Measurements from ENCODE around the gene SLC6A4.
A peak's percentile ranks its signal among the peaks of the same experiment; 100 is the strongest.

Gene SLC6A4

GRCh38 chr17:30161601-30162000 lies 73.9 kb downstream of the SLC6A4 start:
- TF ChIP-seq CTCF (IDR thresholded peaks at IDR 0.05; ENCODE audit: low read depth, low read length) = no peak
- peak; percentile 10 to 23 for DNase-seq (ENCODE audit: low read depth in 2 of 2)
- H3K4me3 ChIP-seq (replicated peaks in 1 of 2; ENCODE audit: low read depth in 2 of 2, low read length in 2 of 2) = no peak overlapping the region

DNA sequence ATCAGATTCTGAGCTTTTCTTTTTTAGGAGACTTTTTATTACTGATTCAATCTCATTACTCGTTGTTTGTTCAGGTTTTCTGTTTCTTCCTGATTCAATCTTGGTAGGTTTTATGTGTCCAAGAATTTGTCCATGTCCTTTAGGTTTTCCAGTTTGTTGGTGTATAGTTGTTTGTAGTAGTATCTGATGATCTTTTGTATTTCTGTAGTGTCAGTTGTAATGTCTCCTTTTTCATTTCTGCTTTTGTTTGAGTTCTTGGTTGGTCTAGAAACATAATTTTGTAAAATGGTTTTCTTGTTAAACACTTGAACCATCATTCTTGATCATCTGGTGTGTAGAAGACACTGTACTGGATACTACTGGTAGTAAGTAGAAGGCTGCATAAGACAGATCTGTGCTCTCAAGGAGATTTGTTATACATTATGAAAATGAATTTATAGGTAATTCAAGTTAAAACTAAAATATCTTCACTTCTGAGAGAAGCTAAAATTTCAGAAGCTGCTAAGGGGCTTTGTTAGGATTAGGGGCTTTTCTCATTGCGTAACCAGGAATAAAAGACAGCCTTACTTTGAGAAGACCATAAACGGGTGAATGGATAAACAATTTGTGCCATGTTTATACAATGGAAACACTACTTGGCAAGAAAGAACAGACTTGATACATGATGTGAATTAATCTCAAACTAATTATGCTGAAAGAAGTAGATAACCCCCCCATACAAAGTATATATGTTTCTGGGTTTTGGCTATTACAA lies 74.9 kb downstream of the SLC6A4 start:
- TF ChIP-seq CTCF (IDR thresholded peaks at IDR 0.05; ENCODE audit: low read depth, low read length) = no peak
- no peak overlapping the region for H3K4me3 ChIP-seq (replicated peaks in 1 of 2; ENCODE audit: low read depth in 2 of 2, low read length in 2 of 2)
- DNase-seq (ENCODE audit: low read depth in 2 of 2) = no peak

- no peak for DNase-seq (ENCODE audit: low read depth in 2 of 2)
- TF ChIP-seq CTCF (IDR thresholded peaks at IDR 0.05; ENCODE audit: low read depth, low read length) = no peak
- H3K4me3 ChIP-seq (replicated peaks in 1 of 2; ENCODE audit: low read depth in 2 of 2, low read length in 2 of 2) = no peak overlapping the region
These were observed 76.4 kb downstream of the SLC6A4 start for GRCh38 chr17:30158896-30159625.

DNA sequence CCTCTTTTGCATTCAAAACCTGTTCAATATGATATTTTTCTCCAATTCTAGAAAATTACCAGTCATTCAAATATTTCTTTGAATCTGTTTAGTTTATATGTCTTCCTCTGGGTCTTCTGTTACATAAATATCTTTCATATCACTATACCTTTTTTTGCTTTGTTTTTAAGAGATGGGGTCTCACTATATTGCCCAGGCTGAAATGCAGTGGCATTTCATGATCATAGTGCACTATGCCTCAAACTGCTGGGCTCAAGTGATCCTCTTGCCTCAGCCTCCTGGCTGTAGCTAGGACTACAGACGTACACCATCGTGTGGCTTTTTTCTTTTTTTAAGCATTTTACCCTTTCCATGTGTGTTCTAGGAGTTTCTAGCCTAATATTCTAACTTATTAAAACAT lies 80.1 kb downstream of the SLC6A4 start:
- no peak for TF ChIP-seq CTCF (IDR thresholded peaks at IDR 0.05; ENCODE audit: low read depth, low read length)
- no peak for DNase-seq (ENCODE audit: low read depth in 2 of 2)
- no peak overlapping the region for H3K4me3 ChIP-seq (replicated peaks in 1 of 2; ENCODE audit: low read depth in 2 of 2, low read length in 2 of 2)

GRCh38 chr17:30153463-30153862 lies 82.0 kb downstream of the SLC6A4 start:
- H3K4me3 ChIP-seq (replicated peaks in 1 of 2; ENCODE audit: low read depth in 2 of 2, low read length in 2 of 2) = no peak overlapping the region
- no peak for TF ChIP-seq CTCF (IDR thresholded peaks at IDR 0.05; ENCODE audit: low read depth, low read length)
- no peak for DNase-seq (ENCODE audit: low read depth in 2 of 2)

DNA sequence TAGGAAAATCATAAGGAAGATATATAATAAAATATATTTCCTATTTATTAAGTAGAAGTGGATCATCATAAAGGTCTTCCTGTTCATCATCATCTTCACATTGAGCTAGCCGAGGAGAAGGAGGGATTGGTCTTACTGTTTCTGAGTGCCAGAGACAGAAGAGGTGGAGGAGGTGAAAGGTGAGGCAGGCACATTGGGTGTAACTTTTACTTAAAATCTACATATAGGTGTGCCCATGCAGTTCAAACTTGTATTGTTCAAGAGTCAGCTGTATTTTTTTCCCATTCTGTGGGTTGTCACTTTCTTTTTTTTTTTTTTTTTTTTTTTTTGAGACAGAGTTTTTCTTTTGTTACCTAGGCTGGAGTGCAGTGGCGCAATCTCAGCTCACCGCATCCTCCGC lies 84.0 kb downstream of the SLC6A4 start:
- DNase-seq (ENCODE audit: low read depth in 2 of 2) = no peak
- no peak for TF ChIP-seq CTCF (IDR thresholded peaks at IDR 0.05; ENCODE audit: low read depth, low read length)
- H3K4me3 ChIP-seq (replicated peaks in 1 of 2; ENCODE audit: low read depth in 2 of 2, low read length in 2 of 2) = no peak overlapping the region

Data from cardiac fibroblast (primary cell).